ENCODE results near the gene TMEM108.

The TMEM108 gene

DNA sequence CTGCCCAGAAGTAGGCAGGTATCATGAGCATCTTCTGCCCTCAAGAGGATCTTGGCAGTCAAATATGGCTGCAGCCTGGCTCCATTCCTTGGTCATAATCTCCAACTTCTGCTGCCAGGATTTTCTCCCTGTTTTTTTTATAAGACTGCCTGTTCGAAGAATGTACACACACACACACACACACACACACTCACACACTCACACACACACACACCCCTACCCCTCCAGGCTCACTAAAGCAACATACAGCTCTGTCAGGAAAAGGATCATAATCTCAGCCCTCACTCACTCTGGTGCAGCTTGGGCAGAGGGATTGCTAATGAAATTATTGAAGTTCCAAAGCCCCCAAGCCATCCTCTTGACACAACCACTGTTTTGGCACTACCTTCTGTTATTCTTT, 232.4 kb downstream of the TMEM108 start:
- in situ Hi-C loops (cut with HindIII; ENCODE audit: low sequenced_read_pairs), result no loop called here

DNA sequence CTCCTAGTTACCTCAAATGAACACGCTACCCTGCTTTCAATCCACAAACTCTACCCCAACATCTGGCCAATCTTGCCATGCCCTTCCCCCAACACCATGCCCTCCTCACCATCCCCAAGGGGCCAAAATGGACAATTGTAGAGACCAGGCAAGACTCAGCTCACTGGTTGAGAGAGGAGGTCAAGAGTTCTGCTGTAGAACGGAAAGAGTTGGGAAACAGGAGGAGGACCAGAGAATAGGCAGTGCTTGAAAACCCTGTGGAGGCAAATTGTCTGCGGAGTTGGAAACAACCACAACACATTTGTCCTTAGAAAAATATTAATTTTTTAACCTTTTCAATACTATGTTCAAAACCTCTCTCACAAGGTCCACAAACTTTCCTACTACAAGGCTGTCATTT, 232.9 kb downstream of the TMEM108 start:
- in situ Hi-C loops (cut with HindIII; ENCODE audit: low sequenced_read_pairs), result no loop called here

DNA sequence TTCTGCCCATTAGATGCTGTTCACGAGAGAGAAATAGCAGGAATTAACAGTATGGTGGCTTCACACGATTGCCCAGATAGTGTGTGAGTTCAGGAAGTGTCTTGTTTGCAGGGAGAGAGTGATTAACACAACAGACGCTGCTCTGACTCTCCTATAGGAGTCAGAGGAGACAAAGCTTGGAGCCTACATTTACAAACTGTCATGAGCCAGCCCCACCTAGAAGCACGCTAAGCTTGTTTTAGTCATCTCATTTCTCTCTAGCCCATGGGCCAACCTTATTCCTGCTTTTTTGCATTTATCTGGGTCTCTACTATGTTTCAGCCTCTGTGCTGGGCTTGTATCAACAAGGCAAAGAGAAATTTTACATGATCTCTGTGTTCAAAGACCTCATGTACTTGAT, 233.3 kb downstream of the TMEM108 start:
- in situ Hi-C loops (cut with HindIII; ENCODE audit: low sequenced_read_pairs), result no loop called here

DNA sequence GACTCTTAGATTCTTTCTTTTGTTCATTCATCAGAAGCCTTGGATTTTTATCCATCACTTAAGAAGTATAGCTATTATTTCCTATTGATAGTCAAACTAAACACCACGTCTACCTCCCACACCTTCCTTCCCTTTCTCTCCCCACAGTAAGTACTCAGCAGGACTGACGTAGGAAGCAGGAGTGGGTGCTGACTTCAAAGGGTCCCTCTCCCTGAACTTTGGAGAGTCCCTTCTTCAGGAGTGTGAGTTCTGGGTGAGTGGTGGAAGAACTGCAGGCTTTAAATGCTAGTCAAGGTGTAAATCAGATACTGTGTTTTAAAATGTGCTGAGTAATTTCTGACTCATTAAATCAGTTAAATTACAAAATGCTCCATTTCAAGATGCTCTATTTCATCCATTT, 235.2 kb downstream of the TMEM108 start:
- in situ Hi-C loops (cut with HindIII; ENCODE audit: low sequenced_read_pairs), result no loop called here

DNA sequence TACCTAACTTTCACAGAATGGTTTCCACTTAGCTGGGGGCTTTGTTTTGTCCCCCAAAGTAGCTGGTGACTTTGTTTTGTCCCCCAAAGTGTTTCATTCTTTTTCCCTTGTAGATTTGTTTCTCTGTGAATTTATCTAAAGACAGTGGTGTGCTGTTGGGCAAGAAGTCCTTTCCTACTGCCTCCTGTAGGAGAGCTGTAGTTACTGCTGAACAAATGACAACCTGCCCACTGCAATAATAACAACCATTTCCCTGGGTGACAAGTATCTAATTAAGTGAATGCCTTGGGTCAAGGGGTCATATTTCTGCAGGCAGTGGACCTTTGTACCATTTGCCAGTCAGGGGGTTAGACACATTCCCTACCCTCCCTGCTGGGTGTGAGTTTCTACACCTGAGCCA, 236.3 kb downstream of the TMEM108 start:
- in situ Hi-C loops (cut with HindIII; ENCODE audit: low sequenced_read_pairs), result no loop called here

DNA sequence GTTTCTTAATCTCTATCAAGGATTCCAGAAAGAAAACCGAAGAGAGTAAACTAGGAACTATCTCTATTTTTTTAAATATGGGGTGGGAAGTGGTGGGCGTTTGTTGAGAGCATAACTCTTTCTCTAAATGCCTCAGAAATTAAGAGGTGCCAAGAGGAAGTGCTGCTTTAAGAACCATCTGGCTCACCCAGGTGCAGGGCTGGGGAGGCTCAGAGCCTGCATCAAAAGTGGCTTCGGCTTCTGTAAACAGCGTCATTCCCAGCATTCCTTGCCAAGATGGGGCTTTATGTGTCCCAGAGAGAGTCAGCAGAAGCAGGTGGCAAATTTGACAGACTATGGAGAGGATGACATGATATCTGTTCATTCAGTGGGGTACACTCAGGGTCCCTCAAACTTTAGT, 238.4 kb downstream of the TMEM108 start:
- in situ Hi-C loops (cut with HindIII; ENCODE audit: low sequenced_read_pairs), result no loop called here

DNA sequence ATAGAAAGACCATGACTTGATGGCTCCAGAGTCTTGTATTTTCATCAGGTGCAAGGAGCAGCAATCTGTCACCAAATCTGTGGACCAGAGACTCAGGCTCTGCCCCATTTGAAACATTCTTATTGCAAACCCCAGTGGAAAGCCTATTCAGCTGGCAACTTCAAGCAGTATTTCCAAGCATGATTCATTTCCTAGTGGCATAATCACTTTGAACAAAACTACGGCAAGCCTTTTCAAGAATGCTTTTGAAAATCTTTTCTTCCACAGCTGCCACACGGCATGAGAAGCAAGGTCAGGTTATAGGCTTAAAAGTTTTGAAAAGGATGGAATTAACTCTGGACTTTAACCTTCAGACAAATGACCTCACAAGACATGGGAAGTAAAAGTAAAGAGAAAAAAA, 239.6 kb downstream of the TMEM108 start:
- in situ Hi-C loops (cut with HindIII; ENCODE audit: low sequenced_read_pairs), result no loop called here

DNA sequence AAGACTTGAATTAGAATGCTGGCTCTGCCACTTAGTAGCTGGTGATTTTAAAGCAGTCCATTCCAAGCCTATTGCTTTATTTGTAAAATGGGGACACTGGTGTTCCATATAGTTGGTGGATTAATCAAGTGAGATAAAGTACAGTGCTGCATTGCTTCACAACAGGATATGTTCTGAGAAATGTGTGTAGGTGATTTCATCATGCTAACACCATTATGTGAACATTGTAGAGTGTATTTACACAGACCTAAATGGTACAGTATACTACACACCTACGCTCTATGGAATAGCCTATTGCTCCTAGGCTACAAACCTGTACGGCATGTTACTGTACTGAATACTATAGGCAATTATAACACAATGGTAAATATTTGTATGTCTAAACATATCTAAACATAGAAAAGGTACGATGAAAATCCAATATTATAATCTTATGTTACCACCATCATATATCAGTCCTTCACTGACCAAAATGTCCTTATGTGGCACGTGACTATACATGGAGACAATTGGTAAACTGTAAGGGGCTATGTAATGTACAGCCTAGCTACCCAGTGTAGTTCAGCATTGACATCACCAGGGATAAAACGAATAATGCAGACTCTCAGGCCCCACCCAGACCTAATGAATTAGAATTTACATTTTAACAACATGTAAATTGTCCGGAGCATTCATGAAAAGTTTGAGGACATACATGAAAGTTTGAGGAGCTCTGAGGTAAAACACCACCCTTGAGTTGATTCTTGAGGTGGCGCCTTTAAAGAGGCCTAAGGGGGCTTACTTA, 240.3 kb downstream of the TMEM108 start:
- in situ Hi-C loops (cut with HindIII; ENCODE audit: low sequenced_read_pairs), result no loop called here

DNA sequence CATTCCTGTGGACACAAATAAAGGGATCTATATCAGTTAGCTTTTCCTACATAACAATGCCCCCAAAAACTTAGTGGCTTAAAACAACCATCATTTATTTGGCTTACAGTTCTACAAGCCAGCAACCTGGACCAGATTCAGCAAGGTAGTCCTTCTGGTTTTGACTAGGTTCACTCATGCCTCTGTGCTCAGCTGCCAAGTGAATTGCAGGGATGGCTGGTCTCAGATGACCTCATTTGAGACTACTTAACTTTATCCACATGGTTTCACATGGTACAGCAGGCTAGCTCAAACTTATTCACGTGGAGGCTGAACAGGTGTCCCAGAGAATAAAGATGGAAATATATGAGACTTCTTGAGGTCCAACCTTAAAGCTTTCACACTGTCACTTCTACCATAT, 242.4 kb downstream of the TMEM108 start:
- in situ Hi-C loops (cut with HindIII; ENCODE audit: low sequenced_read_pairs), result no loop called here

DNA sequence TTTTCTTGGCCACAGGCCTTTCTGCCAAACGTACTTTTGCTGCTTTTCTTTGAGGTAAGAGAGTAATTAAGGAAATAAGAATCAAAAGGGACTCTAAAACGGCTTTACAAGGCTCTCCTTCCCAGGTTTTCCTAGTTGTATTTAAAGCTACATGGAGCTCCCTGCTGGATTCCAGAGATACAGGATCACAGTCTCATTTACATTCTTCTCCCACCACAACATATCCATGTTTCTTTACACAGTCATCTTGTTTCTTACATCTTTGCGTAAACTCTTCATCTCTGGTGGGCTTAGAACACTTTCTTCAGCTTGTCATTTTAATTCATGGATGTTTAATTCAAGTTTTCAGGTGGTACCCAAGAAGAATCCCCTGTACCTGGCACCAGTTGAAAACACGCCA, 244.0 kb downstream of the TMEM108 start:
- in situ Hi-C loops (cut with HindIII; ENCODE audit: low sequenced_read_pairs), result no loop called here

DNA sequence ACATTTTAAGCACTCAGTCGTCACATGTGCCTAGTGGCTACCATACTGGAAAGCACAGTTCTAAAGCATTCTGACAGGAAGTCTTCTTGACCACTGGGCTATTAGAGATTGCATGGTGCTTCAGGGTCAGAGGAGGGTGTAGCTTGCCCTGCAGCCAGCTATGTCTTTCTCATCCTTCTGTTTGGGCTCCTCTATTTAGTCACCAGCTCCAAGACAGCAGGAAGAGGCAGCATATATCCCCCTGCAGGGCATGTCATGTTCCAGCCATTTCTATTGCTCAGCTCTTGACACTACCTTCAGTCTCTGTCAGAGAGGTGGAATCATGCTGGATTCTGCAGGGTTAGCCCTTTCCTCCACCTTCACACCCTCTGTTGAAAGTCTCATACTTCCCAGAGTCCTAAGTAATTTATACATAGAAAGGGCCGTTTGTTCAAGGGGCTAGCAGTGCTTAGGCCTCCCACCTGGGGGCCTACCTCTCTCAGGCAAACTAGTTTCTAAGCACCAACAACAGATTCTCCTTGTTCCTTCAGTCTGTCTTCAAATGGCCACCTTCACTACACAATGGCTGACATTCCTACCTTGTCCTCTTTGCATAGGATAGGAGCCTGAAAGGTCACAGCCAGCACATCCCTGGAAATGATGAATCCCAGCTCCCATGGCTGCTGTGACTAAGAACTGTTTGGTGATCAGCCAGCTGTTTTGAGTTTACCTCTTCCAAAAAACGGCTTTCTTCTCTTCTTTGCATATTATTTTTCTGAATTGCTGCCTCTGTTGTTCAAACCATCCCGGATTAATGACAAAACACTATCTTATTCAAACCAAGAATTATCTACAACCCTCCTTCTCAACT, 246.0 kb downstream of the TMEM108 start:
- in situ Hi-C loops (cut with HindIII; ENCODE audit: low sequenced_read_pairs), result no loop called here

DNA sequence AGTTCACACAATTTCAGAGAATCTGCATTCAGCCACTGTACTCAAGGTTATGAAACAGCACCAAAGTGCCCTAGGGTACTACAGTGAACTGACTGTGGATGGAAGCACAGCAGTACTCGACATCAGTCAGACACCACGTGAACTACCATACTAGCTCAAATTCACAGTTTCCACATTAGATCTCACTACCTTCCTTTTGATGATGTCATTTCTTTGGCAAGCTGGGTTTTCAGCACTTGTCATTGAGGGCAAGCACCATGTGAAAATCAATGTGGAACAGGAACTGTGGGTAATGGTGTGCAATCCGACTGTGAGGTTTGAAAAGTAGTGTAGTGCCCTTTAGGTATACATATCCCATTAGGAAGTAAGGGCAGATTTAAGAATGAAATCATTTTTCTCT, 251.1 kb downstream of the TMEM108 start:
- in situ Hi-C loops (cut with HindIII; ENCODE audit: low sequenced_read_pairs), result no loop called here

DNA sequence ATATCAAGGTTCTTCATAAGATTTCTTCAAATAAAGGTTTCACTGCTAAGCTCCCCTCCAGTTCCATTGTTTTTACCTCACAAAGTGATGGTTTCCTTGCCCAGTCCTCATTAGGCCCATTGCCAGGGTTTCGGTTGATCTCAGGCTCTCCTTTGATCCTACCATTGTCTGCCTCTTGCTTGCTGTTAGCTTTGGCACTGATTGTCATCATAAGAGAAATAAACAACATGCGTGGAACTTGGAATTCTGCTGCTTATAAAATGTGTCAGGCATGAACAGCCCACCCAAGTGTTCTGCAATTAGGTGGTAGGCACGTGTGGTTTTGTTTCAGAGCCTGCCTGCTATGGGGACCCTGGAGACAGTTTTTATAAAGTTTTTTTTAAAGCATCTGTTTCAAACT, 254.1 kb downstream of the TMEM108 start:
- in situ Hi-C loops (cut with HindIII; ENCODE audit: low sequenced_read_pairs), result no loop called here

DNA sequence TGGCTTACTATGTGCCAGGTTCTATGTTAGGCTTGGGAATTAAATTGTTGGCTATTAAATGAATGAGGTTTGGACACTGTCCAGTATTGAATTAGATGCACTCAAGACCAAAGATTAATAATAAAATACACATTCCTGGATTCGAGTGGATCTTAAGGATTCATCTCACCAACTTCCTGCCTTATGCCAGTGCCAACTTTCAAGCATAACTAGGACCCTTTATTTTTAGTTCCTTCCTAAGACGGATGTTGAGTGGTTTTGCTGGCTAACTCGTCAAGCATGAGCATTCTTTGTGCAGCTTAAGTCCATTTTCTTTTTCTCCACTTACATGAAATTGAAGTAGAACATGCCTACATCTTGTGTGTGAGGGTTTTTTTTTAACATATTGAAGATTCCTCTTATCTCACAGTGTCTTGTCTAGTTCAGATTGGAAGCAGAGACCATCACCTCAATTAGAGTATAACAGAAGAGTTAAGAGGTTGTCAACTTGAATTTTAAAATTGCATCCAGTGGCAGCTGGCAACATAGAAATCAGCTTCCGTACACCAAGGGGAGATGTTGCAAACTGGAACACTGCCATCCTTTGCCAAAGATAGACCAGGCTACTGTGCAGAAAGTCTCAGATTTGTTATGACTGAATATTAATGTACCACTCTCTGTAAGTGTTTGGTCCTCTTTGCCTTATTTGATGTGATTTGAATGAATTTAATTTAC, 255.4 kb downstream of the TMEM108 start:
- in situ Hi-C loops (cut with HindIII; ENCODE audit: low sequenced_read_pairs), result no loop called here

DNA sequence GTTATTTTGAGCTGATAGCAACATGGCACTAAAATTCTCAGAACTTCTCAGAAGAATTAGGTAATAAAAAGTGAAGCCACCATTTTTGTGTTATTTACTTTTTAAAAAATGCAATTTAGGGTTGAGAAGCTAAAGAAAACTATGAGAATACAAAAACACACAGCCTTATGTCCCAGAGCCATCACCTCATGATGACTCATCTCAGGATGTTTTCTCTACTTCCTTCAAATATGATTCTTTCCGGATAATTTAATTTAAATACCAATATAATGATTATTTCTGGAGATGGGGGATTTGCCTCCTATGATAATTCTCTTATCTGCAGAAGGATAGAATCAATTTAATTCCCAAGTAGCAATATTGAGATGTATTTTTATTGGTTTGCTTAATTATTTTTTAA, 256.1 kb downstream of the TMEM108 start:
- in situ Hi-C loops (cut with HindIII; ENCODE audit: low sequenced_read_pairs), result no loop called here

DNA sequence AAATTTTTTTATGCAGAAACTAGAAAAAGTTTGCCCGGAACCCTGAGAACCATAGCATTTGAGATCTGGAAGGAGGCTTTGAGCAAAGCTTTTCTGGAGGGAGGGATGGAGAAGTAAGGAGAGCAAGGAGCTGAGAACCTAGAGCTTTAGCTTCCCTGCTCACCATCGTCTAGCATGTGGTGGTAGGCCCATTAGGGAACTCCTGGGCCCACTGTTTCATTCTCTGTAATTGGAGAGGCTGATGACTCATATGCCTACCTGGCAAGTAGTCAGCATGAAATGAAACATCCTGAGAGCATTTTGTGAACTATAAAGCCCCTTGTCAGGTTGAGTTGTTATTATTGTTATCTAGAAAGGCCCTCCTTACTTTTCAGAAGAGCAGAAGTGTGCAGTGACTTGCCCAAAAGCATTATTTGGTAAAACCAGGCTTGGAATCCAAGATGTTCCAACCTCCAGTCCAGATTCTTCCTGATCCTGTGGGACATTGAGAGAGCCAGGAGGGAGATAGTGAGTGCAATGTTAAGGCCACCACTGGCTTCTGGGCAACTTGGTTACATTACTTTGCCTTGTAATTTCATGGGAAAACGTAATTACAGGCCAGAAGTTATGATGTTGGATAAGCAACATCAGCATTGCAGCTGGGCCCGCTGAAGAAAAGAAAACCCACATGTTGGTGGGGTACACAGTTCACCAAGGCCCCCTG, 257.2 kb downstream of the TMEM108 start:
- in situ Hi-C loops (cut with HindIII; ENCODE audit: low sequenced_read_pairs), result no loop called here

DNA sequence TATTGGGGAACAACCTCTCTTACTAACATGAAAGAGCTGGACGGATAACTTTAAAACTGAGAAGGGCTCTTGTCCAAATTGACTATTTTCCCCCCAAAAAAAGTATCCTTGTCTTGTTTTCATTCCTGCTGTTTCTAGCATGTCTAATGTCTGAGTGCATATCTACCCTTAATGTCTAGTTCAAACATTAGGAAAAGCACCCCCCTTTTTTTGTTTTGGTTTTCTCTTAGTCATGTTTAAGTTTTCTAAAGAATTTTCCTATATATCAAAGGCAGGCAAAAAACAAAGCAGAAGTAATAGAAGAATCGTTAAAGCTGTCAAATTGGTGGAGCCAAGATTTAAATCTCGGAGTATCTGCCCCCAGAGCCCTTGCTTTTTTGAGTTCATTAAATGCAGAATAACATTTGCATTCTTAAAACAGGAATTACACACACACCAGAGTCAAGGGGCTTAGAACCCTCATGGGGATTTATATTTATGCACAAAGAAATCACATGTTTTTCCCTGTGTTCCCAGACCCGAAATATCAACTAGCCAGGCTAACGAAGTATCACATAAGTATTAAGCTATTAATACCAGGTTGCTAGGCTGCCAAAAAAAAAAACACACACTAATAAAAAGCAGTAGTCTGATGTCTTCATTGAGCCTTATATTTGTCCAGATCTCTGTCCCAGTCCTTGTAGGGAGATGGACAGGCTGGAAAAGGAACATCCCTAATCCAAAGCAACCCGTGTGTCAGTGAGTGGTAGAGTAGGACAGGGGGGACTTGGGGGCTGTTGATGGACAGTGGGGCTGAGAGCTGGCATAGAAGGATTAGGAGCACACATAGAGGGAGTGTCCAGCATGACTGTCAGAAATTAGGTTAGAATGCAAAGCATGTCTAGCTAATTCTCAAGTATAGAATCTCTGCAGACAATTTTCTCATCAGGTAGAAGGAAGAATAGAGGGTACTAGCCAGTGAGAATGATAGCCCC, 258.0 kb downstream of the TMEM108 start:
- in situ Hi-C loops (cut with HindIII; ENCODE audit: low sequenced_read_pairs), result no loop called here

DNA sequence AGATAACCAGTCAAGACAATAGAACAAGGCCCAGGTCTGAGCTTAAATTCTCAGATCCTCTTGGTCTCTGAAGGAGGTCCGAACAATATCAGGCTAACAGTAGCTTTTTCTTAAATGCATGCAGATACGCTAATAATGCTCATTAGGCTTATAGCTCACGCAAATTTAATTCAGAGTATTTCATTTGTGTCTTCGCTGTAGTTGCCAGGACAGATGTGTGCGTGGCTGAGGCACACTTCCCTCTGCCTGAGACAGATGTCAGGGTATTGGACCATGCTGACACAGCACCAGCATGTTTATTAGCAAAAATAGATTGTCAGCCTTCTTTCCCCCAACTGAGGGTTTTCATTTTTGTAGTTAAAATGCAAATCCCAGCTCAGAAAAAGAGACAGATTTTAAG, 258.8 kb downstream of the TMEM108 start:
- in situ Hi-C loops (cut with HindIII; ENCODE audit: low sequenced_read_pairs), result no loop called here

DNA sequence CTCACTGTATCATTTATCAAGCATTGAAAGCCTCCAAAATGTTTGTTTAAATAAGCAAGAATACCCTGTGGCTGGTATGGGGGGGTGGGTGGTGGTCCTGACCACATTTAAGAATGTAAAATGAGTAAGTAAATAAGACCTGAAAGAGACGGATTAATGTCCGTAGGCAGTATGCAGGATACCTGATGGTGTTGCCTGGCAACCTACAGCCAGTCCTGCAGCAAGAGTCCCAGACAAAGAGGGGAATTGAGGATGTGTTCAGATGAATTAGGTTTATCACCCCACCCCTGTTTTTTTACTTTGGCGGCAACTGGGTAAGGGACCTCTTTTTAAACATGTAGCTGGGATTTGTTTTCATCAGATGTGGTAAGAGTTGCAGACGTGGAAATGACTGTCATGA, 261.9 kb downstream of the TMEM108 start:
- in situ Hi-C loops (cut with HindIII; ENCODE audit: low sequenced_read_pairs), result no loop called here

DNA sequence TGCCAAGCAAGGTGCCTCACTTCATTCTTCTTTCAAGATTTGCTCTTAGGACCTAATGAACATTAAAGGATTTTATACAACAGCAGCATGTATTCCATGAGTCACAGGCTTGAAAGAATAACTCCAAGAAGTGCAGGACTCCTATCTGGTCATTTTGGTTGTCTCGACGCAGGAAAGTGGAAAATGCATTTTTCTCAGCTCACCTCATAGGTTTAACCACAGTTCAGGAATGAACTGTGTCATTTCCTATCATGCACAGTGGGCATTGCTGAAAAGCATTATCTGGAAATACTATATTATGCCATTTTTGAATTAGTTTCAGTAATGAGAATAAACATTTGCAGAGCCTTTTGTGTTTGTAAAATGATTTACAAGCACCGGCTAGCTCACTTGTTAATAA, 263.0 kb downstream of the TMEM108 start:
- in situ Hi-C loops (cut with HindIII; ENCODE audit: low sequenced_read_pairs), result no loop called here

All from DLD1 (cell line).